Right atrium auricular region (tissue), 2 donors: ENCODE measurements around the gene SH3BP4. TPM values are rescaled to one million over a fixed set of nuclear protein-coding genes. Genes with fewer than 3 reads are reported as not detected.

Experiments used
- DNase-seq: peaks from one replicate; pipeline ENCODE4 v3.0.0-alpha.2; 2019; ENCODE audit warnings: low spot score
- H3K27ac ChIP-seq, 2 donors: fragments of 200-600 bp; sonication (generic); 1 replicate in 1 of 2; 2 replicates in 1 of 2; pipeline ENCODE4 v1.5.1; 2016 to 2019
- H3K27me3 ChIP-seq, 2 donors: fragments of 200-600 bp; sonication (generic); one replicate each; pipeline versions ENCODE4 v1.5.1 to v1.6.0; 2017 to 2019
- H3K36me3 ChIP-seq: fragments of 200-600 bp; sonication (generic); one replicate; pipeline ENCODE4 v1.5.1; 2016
- H3K4me1 ChIP-seq, 2 donors: fragments of 200-600 bp; sonication (generic); one replicate each; pipeline versions ENCODE4 v1.5.1 to v1.6.0; 2017 to 2019
- H3K4me3 ChIP-seq, 2 donors: fragments of 200-600 bp; sonication (generic); 1 replicate in 1 of 2; 2 replicates in 1 of 2; pipeline ENCODE4 v1.5.1; 2017 to 2019; ENCODE audit warnings: mild to moderate bottlenecking in 1 of 2, moderate library complexity in 1 of 2
- H3K9me3 ChIP-seq, 2 donors: fragments of 200-600 bp; sonication (generic); one replicate each; pipeline ENCODE4 v1.5.1; 2019
- total RNA-seq, 2 donors: library from RNA; depleted of rRNA; stranded (reverse); fragments of >200 nt; gene quantifications; one replicate each; pipeline ENCODE4 v1.1.0, GENCODE V29; 2016
- TF ChIP-seq, protein P1 (sequence below), 2 donors: fragments of 200-600 bp; sonication (generic); IDR thresholded peaks; one replicate each; pipeline ENCODE4 v1.5.1; 2019; ENCODE audit warnings: antibody characterized with exemption in 2 of 2

SH3BP4 gene
- total RNA-seq, 2 donors from 2014 or later = 27.2 to 34.5 TPM

DNA sequence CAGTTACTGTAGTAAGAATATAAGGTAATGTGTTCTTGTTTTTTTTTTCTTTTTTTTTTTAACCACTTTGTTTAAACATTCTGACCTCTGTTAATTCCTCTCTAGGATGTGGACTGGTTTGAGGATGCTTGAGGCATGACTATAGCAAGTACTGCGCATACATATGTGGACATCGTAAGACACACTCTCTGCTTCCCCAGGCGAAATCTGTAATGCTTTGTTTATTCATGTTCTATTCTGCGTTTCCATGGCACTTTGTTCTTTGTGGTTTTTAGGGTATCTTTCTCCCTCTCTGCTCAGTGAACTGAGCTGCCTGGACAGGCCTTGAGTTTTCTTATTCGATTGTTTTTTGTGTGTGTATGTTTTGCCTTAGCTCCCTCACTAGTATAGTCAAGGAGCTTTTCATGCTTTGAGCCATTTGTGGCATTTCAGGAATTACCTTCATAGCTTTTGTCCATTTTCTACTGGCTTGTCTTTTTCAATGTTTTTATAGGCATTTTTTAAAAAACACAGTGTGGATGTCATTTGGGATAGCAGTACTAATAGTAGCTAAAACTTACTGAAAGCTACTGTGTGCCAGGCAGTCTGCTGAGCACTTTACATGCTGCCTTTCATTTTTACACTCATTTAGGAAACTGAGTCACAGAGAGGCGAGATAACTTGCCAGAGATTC is 1.9 kb upstream of the SH3BP4 start:
- TF ChIP-seq, protein P1, sequence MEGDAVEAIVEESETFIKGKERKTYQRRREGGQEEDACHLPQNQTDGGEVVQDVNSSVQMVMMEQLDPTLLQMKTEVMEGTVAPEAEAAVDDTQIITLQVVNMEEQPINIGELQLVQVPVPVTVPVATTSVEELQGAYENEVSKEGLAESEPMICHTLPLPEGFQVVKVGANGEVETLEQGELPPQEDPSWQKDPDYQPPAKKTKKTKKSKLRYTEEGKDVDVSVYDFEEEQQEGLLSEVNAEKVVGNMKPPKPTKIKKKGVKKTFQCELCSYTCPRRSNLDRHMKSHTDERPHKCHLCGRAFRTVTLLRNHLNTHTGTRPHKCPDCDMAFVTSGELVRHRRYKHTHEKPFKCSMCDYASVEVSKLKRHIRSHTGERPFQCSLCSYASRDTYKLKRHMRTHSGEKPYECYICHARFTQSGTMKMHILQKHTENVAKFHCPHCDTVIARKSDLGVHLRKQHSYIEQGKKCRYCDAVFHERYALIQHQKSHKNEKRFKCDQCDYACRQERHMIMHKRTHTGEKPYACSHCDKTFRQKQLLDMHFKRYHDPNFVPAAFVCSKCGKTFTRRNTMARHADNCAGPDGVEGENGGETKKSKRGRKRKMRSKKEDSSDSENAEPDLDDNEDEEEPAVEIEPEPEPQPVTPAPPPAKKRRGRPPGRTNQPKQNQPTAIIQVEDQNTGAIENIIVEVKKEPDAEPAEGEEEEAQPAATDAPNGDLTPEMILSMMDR (IDR thresholded peaks at IDR 0.05) = no peak

DNA sequence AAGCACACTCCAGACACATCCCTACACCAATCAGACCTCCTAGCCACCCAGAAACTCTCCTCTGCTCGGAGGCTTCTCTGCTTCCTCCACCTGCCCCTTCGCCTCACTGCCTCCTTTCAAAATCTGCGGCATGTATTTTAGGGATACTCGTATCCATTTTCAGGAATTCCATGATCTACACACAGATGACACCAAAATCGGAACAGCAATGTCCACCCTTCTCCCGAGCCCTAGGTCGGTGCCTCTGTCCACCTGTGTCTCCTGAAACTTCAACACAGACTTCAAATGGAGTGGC is 1.4 kb upstream of the SH3BP4 start:
- H3K27me3 ChIP-seq = no peaks in the 10 kb centered on the region
- H3K4me3 ChIP-seq = no peak overlapping the region

More for the DNA sequence above, 1.9 kb upstream of the SH3BP4 start:
- DNase-seq = no peak
- H3K4me1 ChIP-seq = peaks cover 0 to 20% of the 10 kb centered on the region in 2 donors
- no peak overlapping the region for H3K4me3 ChIP-seq
- no peaks in the 10 kb centered on the region for H3K27me3 ChIP-seq
- H3K27ac ChIP-seq = no peak overlapping the region
- H3K9me3 ChIP-seq = no peaks in the 10 kb centered on the region
- no peaks in the 10 kb centered on the region for H3K36me3 ChIP-seq

DNA sequence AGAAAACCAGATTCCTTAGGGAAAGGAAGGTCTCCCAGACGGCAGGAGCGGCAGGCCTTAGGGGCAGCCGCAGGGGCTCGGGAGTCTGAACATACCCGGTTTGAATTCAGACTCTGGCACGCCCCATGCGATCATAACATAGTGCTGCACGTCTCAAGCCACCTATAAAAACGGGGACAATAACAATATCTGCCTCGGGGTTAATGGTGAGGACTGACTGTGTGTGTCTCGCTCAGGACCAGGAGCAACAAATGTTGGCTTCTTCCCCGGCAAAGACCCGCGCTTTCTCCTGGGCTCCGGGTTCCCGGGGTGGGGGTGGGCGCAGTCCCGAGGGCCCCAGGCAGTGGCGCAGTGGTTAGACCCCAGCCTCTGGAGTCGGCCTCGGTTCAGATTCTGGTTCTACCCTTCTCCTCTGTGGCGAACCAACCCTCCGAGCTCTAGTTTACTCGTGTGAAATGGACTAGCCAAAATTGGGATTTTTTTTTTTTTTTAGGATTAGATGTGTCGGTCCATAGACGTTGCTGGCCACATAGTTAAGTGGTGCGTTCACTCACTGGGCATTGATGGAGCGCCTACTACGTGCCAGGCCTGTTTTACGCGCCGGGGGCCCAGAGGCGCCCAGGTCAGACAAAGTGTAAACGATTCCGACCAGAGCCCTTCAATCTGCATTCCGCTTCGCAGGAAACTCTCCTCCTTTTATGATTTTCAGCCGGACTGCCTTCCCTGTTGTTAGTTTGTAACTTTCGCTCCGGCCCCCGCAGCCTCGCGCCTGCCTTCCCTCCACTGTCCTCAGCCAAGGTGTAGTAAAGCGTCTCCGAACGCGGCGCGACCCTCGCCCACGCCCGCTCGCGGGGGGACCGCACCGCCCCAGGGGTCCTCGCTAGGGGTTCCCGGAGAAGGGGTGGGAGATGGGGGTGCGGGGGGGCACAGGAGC is 820 bp upstream of the SH3BP4 start:
- no peaks in the 10 kb centered on the region for H3K36me3 ChIP-seq
- peaks cover 0 to 31% of the 10 kb centered on the region in 2 donors for H3K4me1 ChIP-seq
- no peak for DNase-seq
- peak overlapping the region; percentile 82 to 84 for H3K27ac ChIP-seq
- TF ChIP-seq, protein P1 (IDR thresholded peaks at IDR 0.05) = no peak
- H3K27me3 ChIP-seq = no peaks in the 10 kb centered on the region
- peak overlapping the region; percentile 87 to 89 for H3K4me3 ChIP-seq
- no peaks in the 10 kb centered on the region for H3K9me3 ChIP-seq

More for the DNA sequence above, 1.4 kb upstream of the SH3BP4 start:
- TF ChIP-seq, protein P1 (IDR thresholded peaks at IDR 0.05) = no peak
- no peaks in the 10 kb centered on the region for H3K9me3 ChIP-seq
- H3K27ac ChIP-seq = no peak overlapping the region
- no peaks in the 10 kb centered on the region for H3K36me3 ChIP-seq
- no peak for DNase-seq
- peaks cover 0 to 24% of the 10 kb centered on the region in 2 donors for H3K4me1 ChIP-seq

DNA sequence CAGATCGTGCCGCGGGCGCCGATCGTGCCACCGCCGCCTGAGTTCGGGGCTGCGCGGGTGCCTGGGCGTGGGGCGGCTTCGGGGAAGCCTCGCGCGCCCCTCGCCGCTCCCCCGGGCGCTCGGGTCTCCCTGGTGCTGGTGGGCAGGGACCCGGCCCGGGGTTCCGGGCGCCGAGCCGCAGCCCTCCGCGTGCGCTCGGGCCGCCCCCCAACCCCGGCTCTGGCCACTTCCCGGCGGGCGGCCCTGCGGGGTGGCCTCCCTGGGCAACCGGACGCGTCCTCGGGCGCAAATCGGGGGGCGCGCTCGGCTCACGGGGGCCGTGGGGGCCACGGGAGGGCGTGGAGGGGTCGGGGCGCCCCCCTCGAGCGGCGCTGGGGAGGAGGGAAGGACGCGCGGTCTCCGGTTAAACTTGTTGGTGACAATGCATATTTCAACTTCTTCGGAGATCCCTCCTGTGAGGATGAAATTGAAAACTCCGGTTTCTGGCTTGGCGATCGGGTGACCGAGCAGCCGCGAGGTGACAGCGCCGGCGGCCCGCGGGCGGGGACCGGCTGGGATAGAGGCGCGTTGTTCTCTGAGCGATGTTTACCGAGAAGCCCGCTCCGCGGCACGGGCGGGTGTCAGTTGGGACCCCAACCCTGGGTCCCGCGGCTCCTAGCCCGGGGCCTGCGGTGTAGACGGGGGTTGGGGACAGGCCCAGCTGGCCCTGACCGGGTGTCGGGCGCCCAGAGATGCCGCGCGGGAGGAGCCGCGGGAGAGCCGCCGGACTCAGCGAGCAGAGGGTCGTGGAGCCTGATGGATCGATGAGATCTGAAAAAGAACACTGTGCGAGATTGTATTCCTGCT is 676 bp downstream of the SH3BP4 start:
- H3K36me3 ChIP-seq = no peaks in the 10 kb centered on the region
- H3K27ac ChIP-seq = peak overlapping the region; percentile 84 to 87
- no peaks in the 10 kb centered on the region for H3K27me3 ChIP-seq
- peak overlapping the region; percentile 89 to 93 for H3K4me3 ChIP-seq
- TF ChIP-seq, protein P1 (IDR thresholded peaks at IDR 0.05) = no peak
- H3K9me3 ChIP-seq = no peaks in the 10 kb centered on the region
- H3K4me1 ChIP-seq = peaks cover 0 to 44% of the 10 kb centered on the region in 2 donors
- DNase-seq = no peak

DNA sequence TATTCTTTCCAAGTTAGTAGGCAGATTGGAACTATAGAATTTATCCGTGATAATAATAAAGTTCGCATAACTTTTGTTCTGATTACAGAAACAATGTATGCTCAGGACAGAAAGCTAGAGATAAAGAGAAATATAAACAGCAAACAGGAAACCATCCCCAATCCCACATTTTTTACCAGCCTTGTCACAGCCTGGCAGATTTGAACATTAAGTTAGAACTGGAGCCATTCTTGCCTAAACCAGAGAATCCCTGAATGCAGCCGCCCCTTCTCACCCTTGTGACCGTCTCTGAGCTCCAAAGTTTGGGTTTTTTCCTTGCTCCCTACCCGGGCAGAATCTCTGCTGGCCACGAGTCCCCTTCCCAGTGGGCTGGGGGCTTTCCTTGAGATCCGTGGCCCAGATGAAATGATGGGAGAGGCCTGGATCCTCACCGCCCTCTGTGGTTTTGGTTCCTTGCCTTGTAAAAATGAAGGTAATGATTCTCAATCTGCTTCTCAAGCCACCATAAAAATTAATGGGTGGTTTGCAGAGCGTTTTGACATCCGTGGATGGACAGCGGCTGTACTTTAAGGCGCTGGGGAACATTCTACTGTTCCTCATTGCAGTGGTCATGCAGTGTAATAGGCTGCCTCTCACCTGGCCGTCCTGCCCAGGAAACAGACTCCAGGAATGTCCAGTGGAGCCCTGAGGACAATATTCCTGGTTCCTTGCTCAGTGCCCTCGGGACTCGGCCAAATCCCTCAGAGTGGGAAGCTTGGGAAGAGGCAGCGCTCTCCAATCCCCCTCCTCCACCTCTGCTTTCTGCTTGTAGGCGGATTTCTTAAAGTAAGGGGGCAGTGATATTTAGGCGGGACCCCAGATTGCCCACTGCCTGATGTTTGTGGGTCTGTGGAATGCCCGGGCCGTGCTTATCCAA is 1.6 kb downstream of the SH3BP4 start:
- Histone ChIP-seq H3K9me3 (no peaks in the 10 kb centered on the region), H3K36me3 (no peaks in the 10 kb centered on the region), H3K27me3 (no peaks in the 10 kb centered on the region), H3K4me1 (peaks cover 0 to 49% of the 10 kb centered on the region in 2 donors), H3K4me3 (peak overlapping the region; percentile 89 to 93), H3K27ac (peak overlapping the region; percentile 84 to 87)
- TF ChIP-seq, protein P1 (IDR thresholded peaks at IDR 0.05) = no peak
- DNase-seq = no peak
